ENCODE results near the gene CPEB1.
A peak's percentile ranks its signal among the peaks of the same experiment; 100 is the strongest.

Gene CPEB1

GRCh38 chr15:82647045-82647834, at the start of gene CPEB1:
Gene CPEB1, minus strand, starts transcription at chr15:82647363. Its CDS starts 18,904 bp downstream, at chr15:82628459.
- peak; percentile 25 for DNase-seq

DNA sequence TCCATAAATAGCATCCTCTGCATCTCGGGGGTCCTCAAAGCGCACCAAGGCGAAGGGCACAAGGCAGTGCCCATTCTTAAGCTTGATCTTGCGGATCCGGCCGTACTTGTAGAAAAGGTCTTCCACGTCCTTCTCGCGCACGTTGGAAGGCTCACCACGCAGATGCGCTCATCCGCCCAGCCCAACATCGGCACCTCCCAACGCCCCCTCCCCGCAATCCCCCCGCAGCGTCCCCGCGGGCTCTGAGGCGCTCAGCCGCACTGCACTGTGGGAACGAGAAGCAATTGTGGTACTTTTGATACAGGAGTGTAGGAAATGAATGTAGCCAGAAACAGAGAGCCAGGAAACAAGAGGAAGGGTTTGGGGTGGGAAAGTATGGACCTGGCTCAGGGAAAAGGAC, 45.0 kb upstream of the CPEB1 start:
- DNase-seq: no peak

- DNase-seq: no peak
These were observed 42.0 kb upstream of the CPEB1 start for GRCh38 chr15:82689147-82689546.

DNA sequence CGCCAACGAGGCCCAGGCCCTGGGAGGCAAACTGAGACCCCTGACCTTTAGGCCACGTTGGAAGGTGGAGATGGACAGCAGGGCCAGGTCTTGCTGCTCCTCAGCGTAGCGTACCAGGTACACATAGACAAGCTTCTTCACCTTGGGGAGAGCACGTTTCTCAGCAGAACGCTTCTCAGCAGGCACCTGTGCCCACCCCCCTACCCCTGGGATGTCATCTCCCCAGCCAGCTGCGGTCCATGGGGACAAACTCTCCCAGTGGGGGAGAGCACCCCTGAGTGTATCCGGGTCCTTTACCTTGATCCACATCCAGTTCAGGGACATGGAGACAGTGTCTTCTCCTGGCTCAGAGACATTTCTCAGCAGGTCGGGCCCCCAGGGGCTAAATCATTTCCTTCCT, 41.5 kb upstream of the CPEB1 start:
- DNase-seq: no peak

DNA sequence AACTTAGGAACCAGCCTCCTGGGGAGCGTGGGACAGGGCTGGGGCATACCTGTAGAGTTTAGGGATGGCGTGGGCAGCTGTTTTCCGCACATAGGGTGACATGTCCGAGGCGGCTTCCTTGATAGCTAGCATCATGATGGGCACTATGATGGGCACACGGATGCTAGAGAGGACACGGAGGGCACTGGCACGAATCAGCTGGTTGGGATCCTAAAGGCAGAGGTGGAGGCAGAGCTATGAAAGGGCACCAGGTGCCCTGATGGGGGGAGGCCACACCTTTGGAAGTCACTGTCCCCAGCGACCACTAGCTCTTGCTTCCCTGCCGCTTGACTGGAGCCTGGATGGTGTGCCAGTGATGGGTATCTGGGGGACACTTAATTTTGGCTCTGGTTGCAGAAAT, 34.2 kb upstream of the CPEB1 start:
- no peak for DNase-seq

DNA sequence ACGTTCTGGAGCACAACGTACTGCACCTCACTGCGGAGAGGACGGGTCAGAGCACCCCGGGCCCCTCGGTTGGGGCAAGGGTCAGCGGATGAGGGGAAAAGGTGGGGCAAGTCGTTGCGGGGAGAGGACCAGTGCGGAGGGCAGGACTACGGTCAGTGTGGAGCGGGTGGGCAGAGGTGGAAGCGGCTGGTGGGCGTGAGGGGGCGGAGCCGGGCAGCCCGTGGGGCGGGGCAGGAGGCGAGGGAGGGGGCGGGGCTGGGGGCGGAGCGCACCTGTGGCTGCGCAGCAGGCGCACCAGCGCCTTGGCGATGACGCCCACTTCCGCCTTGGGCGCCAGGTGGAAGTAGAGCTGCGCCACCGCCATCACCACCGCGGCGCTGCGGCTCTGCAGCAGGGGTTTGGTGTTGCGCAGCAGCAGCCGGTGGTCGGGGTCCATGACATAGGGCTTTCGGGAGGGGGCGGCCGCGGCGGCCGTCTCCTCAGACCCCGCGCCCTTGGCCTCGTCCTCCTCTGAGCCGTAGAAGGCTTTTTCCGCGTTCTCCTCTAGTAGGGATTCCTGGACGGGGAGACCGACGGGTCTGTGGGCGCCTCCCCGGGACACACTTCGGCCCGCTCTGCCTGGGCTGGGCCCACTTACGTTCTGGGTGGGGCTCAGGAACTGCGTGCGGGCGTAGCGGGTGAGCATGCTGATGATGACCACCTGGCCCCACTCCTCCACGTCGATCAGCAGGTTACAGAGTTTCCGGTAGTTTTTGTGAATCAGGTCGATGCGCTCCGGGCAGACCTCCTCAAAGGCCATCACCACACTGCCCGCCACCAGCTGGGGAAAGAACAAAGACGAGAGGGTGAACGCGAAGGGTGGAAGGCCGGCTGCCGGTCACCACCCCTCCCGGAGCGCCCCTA, 33.3 kb upstream of the CPEB1 start:
- peak; percentile 80 for DNase-seq

DNA sequence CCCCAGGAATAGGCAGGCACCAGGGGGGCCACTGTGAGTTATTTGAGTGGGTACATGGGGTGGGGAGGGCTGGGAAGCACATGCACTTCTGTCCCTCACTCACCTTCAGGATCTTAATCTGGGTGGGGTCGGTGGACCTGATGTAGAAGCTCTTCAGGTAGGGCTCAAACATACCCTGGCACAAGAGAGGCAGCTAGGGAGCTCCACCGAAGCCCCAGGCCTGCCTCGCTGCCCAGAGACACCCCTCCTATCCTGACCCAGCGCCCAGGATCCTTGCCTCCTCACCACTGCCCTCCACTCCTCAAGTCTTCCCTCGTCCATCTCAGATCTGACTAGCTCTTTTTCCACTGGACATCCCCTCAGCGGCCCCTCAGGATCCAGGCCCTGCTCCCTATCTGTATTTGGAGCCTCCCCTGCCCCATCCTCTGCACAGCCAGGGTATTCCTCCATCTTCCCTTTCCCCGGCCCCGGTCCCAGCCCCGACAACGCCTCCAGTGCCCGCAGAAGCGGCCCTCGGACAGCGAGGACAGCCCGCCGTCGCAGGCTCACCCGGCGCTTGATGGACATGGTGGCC, 32.5 kb upstream of the CPEB1 start:
- DNase-seq: no peak

DNA sequence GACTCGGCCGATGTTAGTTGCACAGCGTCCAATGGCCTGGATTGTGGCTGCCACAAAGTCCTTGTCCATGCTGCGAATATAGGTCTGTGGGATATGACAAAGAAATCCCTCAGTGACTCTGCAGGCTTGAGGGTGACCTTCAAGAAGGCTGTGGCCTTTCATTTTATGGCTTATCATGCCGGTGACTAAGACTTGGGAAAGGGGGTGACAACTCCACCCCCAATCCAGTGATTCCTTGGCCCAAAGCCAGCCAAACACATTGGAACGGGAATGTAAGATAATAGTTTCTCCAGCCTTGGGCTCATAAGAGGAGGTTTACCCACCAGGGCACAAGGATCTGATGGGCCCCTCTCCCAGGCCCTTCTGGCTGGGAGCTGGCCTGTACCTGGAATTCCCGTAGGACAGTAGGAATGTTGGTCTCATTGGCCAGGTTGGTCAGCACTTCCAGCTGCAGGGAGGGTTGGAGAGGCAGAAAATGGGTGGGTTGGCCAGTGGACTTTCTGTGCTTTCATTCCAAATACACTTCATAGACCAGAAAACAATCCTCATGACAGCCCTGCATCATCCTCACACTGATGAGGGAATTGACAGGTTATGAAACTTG, 30.7 kb upstream of the CPEB1 start:
- no peak for DNase-seq

GRCh38 chr15:82674873-82675272, 27.7 kb upstream of the CPEB1 start:
- DNase-seq: no peak

GRCh38 chr15:82670699-82671098, 23.5 kb upstream of the CPEB1 start:
- no peak for DNase-seq

- no peak for DNase-seq
These were observed 19.4 kb upstream of the CPEB1 start for GRCh38 chr15:82666606-82667005.

GRCh38 chr15:82664021-82664420, 16.9 kb upstream of the CPEB1 start:
- DNase-seq: no peak

DNA sequence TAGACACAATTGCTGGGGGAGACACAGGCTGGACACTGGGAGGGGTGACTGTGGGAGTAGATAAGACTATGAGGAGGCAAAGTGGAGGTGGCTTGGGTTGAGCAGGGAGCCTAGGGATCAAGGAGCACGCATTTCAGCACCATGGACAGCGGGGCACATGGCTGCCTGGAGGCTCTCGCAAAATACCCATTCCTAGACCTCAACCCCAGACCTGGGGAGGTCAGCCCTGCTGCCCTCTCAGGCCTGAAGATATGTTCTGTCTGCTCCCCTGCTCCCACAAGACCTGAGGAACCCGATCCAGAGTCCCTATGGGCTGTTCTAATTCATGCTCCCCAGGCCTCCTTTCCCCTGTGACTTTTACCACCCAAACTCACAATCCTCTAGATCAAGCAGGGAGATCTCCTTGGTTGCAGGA, 16.0 kb upstream of the CPEB1 start:
- no peak for DNase-seq

GRCh38 chr15:82662641-82663040, 15.5 kb upstream of the CPEB1 start:
- no peak for DNase-seq

DNA sequence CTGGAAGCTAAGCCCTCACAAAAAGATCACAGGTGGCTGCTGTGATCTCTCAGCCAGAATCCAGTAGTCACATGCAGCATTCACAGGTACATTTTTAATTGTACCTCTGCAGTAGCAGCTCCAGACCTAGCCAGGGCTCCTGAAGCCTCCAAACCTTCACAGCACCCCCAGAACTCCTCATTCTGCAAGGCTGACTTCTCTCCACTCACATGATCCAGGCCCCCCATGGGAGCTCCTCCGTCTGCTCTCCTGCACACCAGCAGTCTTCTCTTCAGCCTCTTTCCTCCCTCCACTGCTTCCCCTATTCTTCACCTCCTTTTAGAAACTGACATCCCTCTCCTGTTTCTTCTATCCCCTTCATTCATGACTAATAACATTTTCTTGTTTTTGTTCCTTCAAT, 13.2 kb upstream of the CPEB1 start:
- no peak for DNase-seq

GRCh38 chr15:82656641-82657266, 9.6 kb upstream of the CPEB1 start:
- no peak for DNase-seq

GRCh38 chr15:82655606-82656005, 8.4 kb upstream of the CPEB1 start:
- DNase-seq: no peak

DNA sequence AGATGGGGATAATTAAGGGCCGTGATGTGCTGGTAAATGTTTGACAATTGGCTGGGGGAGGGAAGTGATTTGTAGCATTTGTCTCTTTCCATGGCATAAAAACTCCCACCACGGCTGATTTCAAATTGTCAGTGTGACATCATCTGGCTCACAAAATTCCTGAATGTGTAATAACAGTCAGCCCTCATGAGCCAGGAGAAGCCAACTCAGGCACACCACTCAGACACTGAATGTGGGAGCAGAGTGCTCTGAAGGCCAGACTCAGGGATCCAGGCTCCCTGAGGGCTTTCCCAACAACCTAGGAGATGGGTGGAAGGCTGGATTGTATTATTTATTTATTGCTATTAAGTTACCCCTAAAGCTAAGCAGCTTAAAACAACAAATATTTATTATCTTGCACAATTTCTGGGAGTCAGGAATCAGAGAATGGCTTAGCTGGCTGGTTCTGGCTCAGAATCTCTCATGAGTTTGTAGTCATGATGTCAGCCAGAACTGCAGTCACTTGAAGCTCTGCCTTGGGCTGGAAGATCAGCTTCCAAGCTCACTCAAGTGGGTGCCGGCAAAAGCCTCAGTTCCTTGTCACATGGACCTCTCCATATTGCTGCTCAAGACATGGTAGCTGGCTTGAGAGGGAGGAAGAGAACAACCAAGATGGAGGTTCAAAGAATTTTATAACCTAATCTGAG, 6.5 kb upstream of the CPEB1 start:
- DNase-seq: no peak

DNA sequence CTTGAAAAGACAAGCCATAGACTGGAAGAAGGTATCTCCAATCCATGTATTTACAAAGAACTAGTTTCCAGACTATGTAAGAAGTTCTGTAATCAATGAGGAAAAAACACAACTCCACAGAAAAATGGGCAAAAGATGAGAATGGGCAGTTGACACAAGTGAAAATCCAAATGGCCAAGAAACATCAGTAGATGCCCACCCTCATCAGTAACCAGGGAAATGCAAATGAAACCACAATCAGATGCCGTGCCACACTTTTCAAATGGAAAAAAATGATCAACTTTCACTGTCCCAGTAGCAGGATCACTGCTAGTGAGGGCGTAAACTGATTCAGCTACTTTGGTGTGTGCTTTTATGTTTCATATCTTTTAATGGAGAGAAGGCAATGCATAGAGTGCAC, 4.5 kb upstream of the CPEB1 start:
- no peak for DNase-seq

DNA sequence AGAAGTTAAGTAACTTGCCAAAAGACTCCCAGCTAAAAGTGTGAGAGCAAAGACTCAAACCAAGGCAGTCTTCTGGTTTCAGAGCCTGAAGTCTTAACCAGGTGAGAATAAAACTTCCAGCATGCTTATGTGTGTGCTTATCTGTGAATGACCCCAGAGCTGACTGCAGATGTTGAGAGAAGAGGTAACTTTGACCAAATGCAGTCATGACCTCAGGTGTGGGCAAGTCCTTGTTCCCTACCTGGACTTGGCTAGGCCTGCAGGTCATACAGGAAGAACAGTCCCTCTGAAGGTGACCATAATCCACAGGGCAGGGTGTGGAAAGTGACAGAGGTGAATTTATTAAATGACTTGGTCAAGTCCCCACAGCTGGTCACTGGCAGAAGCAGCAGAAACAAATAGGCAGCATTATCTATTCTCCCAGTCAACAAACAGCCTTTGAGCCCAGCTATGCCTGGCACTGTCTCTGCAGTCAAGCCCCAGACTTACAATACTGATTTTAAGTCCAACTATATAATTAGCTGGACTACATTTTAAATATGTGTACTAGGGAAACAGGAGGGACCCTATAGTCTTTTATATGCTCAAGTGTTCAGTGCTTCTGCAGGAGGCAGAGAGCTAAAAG, 3.0 kb upstream of the CPEB1 start:
- no peak for DNase-seq

DNA sequence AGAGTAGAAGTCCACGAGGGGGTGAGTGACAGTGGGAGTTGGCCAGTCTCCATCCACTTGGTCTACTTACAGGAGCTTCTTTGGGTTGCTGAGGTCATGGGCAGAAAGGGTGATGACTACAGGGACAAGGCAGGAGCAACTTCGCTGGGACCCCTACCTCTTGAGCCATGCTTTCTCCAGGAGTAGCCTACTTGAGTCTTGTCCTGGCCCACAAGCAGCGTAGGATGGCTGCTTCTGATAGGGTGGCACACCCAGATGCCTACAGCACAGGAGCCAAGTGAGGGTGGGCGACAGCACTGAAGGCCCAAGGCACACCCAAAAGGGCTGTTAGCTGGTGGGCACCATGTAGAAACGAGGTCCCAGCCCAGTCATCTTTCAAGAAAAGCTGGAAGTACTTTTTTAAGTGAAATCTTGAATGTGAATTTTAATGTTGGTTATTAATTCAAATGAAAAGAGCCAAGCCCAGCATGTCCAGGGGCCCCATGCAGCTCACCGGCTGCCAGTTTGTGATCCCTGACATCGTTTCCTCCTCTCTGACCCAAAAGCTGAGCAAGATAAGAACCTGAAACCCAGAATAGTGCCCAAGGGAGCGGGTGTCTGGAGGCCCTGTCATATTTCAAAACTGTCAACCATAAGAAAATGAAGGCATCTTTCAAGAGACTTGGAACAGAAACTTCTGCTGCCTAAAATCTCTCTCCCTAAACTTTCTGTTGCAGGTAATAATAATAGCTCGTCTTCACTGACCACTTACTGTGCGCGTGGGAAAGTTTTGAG, 2.2 kb upstream of the CPEB1 start:
- DNase-seq: no peak
